Trophoblast cell (in vitro differentiated cells and primary cell): ENCODE results near the gene DIS3L2.
A peak's percentile ranks its signal among the peaks of the same experiment; 100 is the strongest.

Experiments used
- DNase-seq, 2 donors: peaks; one replicate each; pipeline ENCODE4 v3.0.0-alpha.2; 2016
- H2AFZ ChIP-seq: 2 replicates; pipeline ENCODE4 v1.6.1; 2013; ENCODE audit warnings: low read length, moderate library complexity, mild to moderate bottlenecking; ENCODE audit not compliant: insufficient read depth, poor library complexity
- H2AK5ac ChIP-seq: 2 replicates; pipeline ENCODE4 v1.6.1; 2013; ENCODE audit warnings: mild to moderate bottlenecking, low read length
- H2BK120ac ChIP-seq: 2 replicates; pipeline ENCODE4 v1.6.1; 2013; ENCODE audit warnings: low read length, mild to moderate bottlenecking, moderate library complexity; ENCODE audit not compliant: insufficient read depth, poor library complexity
- H2BK12ac ChIP-seq: 2 replicates; pipeline ENCODE4 v1.6.1; 2013; ENCODE audit warnings: mild to moderate bottlenecking, low read length, moderate library complexity
- H2BK5ac ChIP-seq: 2 replicates; pipeline ENCODE4 v1.6.1; 2013; ENCODE audit warnings: low read length, low read depth, moderate library complexity, mild to moderate bottlenecking; ENCODE audit not compliant: poor library complexity
- H3K14ac ChIP-seq: 2 replicates; pipeline ENCODE4 v1.6.1; 2013; ENCODE audit warnings: mild to moderate bottlenecking, low read length
- H3K18ac ChIP-seq: 2 replicates; pipeline ENCODE4 v1.6.1; 2013; ENCODE audit warnings: mild to moderate bottlenecking, low read length
- H3K23ac ChIP-seq: 2 replicates; pipeline ENCODE4 v1.6.1; 2013; ENCODE audit warnings: low read length
- H3K27ac ChIP-seq: 2 replicates; pipeline ENCODE4 v1.5.1; 2013; ENCODE audit warnings: low read depth, mild to moderate bottlenecking, inconsistent platforms, low read length, moderate library complexity
- H3K27me3 ChIP-seq: 2 replicates; pipeline ENCODE4 v1.6.1; 2013; ENCODE audit warnings: inconsistent platforms, mild to moderate bottlenecking, low read length, moderate library complexity; ENCODE audit not compliant: insufficient read depth
- H3K36me3 ChIP-seq, 2 experiments: 1 replicate in 1 of 2; 2 replicates in 1 of 2; pipeline ENCODE4 v1.6.1; 2013; ENCODE audit warnings: low read length in 2 of 2, mild to moderate bottlenecking in 2 of 2, moderate library complexity in 1 of 2; ENCODE audit not compliant: insufficient read depth in 2 of 2, control insufficient read depth in 1 of 2
- H3K4ac ChIP-seq: 2 replicates; pipeline ENCODE4 v1.6.1; 2013; ENCODE audit warnings: low read depth, mild to moderate bottlenecking, low read length, moderate library complexity
- H3K4me1 ChIP-seq, 2 experiments: 1 replicate in 1 of 2; 2 replicates in 1 of 2; pipeline ENCODE4 v1.6.1; 2013; ENCODE audit warnings: low read length in 2 of 2, mild to moderate bottlenecking in 2 of 2, moderate library complexity in 1 of 2; ENCODE audit not compliant: insufficient read depth in 2 of 2, control insufficient read depth in 1 of 2
- H3K4me2 ChIP-seq: 2 replicates; pipeline ENCODE4 v1.6.1; 2013; ENCODE audit warnings: inconsistent platforms, mild to moderate bottlenecking, low read length, moderate library complexity
- H3K4me3 ChIP-seq: 2 replicates; pipeline ENCODE4 v1.5.1; 2013; ENCODE audit warnings: mild to moderate bottlenecking, low read depth, low read length, inconsistent platforms
- H3K79me1 ChIP-seq: one replicate; pipeline ENCODE4 v1.6.1; 2013; ENCODE audit warnings: low read length
- H3K79me2 ChIP-seq: 2 replicates; pipeline ENCODE4 v1.6.1; 2013; ENCODE audit warnings: low read length, mild to moderate bottlenecking; ENCODE audit not compliant: control insufficient read depth, insufficient read depth, poor library complexity
- H3K9ac ChIP-seq: 2 replicates; pipeline ENCODE4 v1.6.1; 2013; ENCODE audit warnings: mild to moderate bottlenecking, low read length
- H3K9me3 ChIP-seq: 2 replicates; pipeline ENCODE4 v1.6.1; 2013; ENCODE audit warnings: low read depth, mild to moderate bottlenecking, control low read depth, inconsistent platforms, low read length; ENCODE audit not compliant: insufficient read depth
- H4K12ac ChIP-seq: 2 replicates; pipeline ENCODE4 v1.6.1; 2013; ENCODE audit warnings: low read depth, mild to moderate bottlenecking, low read length, moderate library complexity
- H4K8ac ChIP-seq: 2 replicates; pipeline ENCODE4 v1.6.1; 2013; ENCODE audit warnings: low read depth, mild to moderate bottlenecking, low read length, moderate library complexity
- H4K91ac ChIP-seq: one replicate; pipeline ENCODE4 v1.6.1; 2013; ENCODE audit warnings: low read depth, mild to moderate bottlenecking, low read length, moderate library complexity
- WGBS: extraction: QIAGEN DNeasy Blood & Tissue Kit; methylation state at CpG from one replicate; pipeline ENCODE4 v1.1.7; 2013; ENCODE audit warnings: missing lambda C conversion rate; ENCODE audit not compliant: insufficient read length, insufficient coverage; ENCODE audit errors: extremely low coverage; 5-methylcytosine and 5-hydroxymethylcytosine counted together

Gene DIS3L2

DNA sequence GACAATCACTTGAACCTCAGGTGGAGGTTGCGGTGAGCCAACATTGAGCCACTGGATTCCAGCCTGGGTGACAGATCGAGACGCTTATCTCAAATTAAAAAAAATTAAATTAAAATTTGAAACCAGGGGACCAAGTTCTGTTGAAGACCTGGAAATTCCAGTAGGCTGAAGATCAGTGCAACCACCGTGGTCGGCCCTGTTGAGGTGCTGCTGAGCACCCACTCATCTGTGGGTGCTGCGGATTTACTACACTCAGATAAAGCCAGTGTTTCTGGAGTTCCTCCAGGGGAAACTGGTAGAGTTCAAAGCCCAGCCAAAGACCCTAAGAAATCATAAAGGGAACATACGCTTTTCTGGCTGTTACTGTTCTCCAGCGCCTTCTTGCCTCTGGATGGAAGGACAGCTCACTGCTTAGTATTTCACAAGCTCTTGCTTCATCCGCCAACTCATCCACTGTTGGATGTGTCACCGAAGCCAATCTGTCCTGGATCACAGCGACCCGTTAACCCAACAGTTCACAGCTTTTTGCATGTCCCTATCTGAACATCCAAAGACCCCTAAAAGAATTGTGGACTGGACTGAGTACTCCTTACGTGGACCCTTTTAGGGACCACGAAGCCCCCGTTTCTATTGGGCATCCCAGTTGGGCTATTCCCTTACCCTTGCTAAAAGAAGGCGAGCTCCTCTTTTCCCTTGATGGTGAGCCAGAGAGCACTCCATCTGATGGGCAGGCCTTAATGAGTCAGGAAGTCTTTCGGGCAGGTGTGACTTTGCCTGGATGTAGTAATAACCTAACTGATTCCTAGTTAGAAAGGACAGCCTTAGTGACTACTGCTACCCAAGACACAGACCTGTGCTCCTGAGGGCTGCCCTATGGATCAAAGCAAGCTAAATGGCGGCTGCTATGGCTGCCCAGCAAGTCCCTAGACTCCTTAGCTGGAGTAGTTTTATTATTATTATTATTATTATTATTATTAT lies 411.0 kb downstream of the DIS3L2 start:
- no peak overlapping the region for H4K91ac ChIP-seq
- no peak overlapping the region for H3K4ac ChIP-seq
- H3K23ac ChIP-seq, result no peak overlapping the region
- no peak overlapping the region for H3K14ac ChIP-seq
- H3K27ac ChIP-seq, result no peak overlapping the region
- no peak overlapping the region for H3K4me3 ChIP-seq
- H2AFZ ChIP-seq, result no peak overlapping the region
- H3K27me3 ChIP-seq, result no peaks in the 10 kb centered on the region
- H2BK5ac ChIP-seq, result no peak overlapping the region
- peak; percentile 72 to 85 for DNase-seq
- no peak overlapping the region for H2BK12ac ChIP-seq
- H3K18ac ChIP-seq, result no peak overlapping the region
- peaks cover 3% of the 10 kb centered on the region for H3K79me1 ChIP-seq
- H2AK5ac ChIP-seq, result no peak overlapping the region
- no peak overlapping the region for H4K8ac ChIP-seq
- no peak overlapping the region for H3K4me2 ChIP-seq
- no peak overlapping the region for H3K9ac ChIP-seq
- H3K4me1 ChIP-seq, result peaks cover 12 to 16% of the 10 kb centered on the region in 2 experiments
- H2BK120ac ChIP-seq, result no peak overlapping the region
- no peak overlapping the region for H4K12ac ChIP-seq
- H3K36me3 ChIP-seq, result peaks cover 0 to 2% of the 10 kb centered on the region in 2 experiments
- H3K9me3 ChIP-seq, result no peaks in the 10 kb centered on the region
- no peaks in the 10 kb centered on the region for H3K79me2 ChIP-seq
- WGBS, result no CpG with 5 or more reads among the region's 18 CpGs

DNA sequence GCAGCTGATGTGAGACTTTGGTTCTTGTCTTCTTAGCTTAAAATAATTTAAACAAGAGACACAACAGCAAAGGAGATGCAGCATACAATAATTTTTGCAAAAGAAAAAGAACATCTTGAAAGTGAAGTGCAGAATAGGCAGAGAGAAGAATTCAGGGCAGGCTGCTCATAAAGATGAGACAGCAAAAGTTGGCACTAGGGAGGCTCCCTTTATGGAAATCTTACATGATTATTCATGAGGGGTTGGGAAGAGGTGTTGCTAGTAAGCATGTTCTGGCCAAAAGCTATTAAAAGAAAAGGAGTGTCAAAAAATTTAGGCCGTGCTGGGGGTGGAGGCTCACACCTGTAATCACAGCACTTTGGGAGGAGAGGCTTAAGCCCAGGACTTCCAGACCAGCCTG lies 412.8 kb downstream of the DIS3L2 start:
- Histone ChIP-seq H3K18ac (no peak overlapping the region), H3K23ac (no peak overlapping the region), H3K27ac (no peak overlapping the region), H3K9ac (no peak overlapping the region), H3K4ac (no peak overlapping the region), H3K79me1 (peaks cover 8% of the 10 kb centered on the region), H3K27me3 (no peaks in the 10 kb centered on the region), H4K8ac (no peak overlapping the region), H3K4me1 (peaks cover 19% of the 10 kb centered on the region in 2 experiments), H2AFZ (no peak overlapping the region), H3K9me3 (no peaks in the 10 kb centered on the region), H2AK5ac (no peak overlapping the region), H3K4me3 (no peak overlapping the region), H3K79me2 (no peaks in the 10 kb centered on the region), H3K4me2 (no peak overlapping the region), H4K91ac (no peak overlapping the region), H3K36me3 (peaks cover 0 to 2% of the 10 kb centered on the region in 2 experiments), H2BK120ac (no peak overlapping the region), H2BK12ac (no peak overlapping the region), H2BK5ac (no peak overlapping the region), H3K14ac (no peak overlapping the region), H4K12ac (no peak overlapping the region)
- DNase-seq, result no peak
- no CpG with 5 or more reads among the region's 1 CpG for WGBS

DNA sequence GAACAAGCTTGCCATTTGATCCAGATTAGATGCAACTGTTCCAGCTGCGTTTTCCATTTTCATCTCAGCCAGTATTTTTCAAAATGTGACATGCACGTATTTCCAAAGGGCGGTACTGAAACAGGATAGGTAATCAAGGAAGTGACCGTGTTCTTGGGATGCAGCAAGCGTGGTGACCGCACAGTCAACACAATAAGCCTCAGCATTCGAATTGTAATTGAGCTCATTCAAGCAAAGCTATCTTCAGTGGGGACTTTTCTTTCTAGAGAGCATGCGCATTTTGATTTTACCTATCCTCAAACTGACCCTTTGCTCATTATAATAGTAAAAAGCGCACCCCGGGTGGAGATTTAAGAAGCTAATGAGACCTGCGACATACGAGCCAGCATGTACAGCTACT lies 413.7 kb downstream of the DIS3L2 start:
- H3K4me1 ChIP-seq, result peaks cover 19% of the 10 kb centered on the region in 2 experiments
- H4K91ac ChIP-seq, result no peak overlapping the region
- no peak overlapping the region for H2AFZ ChIP-seq
- H3K27ac ChIP-seq, result no peak overlapping the region
- H2BK12ac ChIP-seq, result no peak overlapping the region
- WGBS, result no CpG with 5 or more reads among the region's 12 CpGs
- H3K4ac ChIP-seq, result no peak overlapping the region
- H3K79me2 ChIP-seq, result no peaks in the 10 kb centered on the region
- no peak overlapping the region for H2BK5ac ChIP-seq
- H3K9ac ChIP-seq, result no peak overlapping the region
- no peak overlapping the region for H3K4me2 ChIP-seq
- H4K8ac ChIP-seq, result no peak overlapping the region
- no peaks in the 10 kb centered on the region for H3K27me3 ChIP-seq
- H3K9me3 ChIP-seq, result no peaks in the 10 kb centered on the region
- no peak overlapping the region for H3K14ac ChIP-seq
- no peak overlapping the region for H3K23ac ChIP-seq
- no peak overlapping the region for H3K4me3 ChIP-seq
- no peak overlapping the region for H4K12ac ChIP-seq
- peaks cover 0 to 2% of the 10 kb centered on the region in 2 experiments for H3K36me3 ChIP-seq
- no peak overlapping the region for H3K18ac ChIP-seq
- no peak overlapping the region for H2AK5ac ChIP-seq
- H2BK120ac ChIP-seq, result no peak overlapping the region
- DNase-seq, result no peak
- peaks cover 8% of the 10 kb centered on the region for H3K79me1 ChIP-seq

DNA sequence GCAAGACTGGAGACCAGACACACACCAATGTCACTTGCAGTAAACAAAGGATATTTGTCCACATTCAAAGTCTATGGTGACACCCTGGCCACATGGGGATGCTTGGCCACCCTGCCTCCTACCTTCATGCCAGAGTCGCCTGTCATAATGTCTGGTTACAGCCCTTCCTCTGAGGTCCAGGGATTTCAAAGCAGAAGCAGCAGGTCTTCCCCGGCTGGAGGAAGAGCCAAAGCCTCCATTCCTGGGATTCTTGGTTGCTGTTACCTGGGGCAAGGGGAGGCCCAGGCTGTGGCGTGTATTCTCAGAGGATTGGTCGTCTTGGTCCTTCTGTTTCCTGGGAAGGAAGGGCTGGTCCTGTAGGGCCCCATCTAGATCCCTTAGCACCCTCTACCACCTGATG lies 414.7 kb downstream of the DIS3L2 start:
- Histone ChIP-seq H3K4me2 (no peak overlapping the region), H2BK5ac (peak overlapping the region; percentile 29), H4K91ac (no peak overlapping the region), H3K4me3 (no peak overlapping the region), H2BK120ac (peak overlapping the region; percentile 65), H3K27me3 (no peaks in the 10 kb centered on the region), H3K79me2 (no peaks in the 10 kb centered on the region), H4K12ac (no peak overlapping the region), H4K8ac (no peak overlapping the region), H3K9me3 (no peaks in the 10 kb centered on the region), H3K23ac (no peak overlapping the region), H3K9ac (no peak overlapping the region), H3K27ac (no peak overlapping the region), H3K36me3 (peaks cover 0 to 2% of the 10 kb centered on the region in 2 experiments), H3K4ac (no peak overlapping the region), H3K14ac (no peak overlapping the region), H2AK5ac (no peak overlapping the region), H2BK12ac (no peak overlapping the region), H3K18ac (no peak overlapping the region), H2AFZ (no peak overlapping the region), H3K4me1 (peaks cover 19% of the 10 kb centered on the region in 2 experiments), H3K79me1 (peaks cover 8% of the 10 kb centered on the region)
- no CpG with 5 or more reads among the region's 4 CpGs for WGBS
- DNase-seq, result peak; percentile 76 to 85
